Naive thymus-derived CD4-positive, alpha-beta T cell (primary cell): ENCODE data around the gene REC8. TPM values are rescaled to one million over a fixed set of nuclear protein-coding genes. Genes with fewer than 3 reads are reported as not detected.

Experiments
- ATAC-seq: fragments of 150-1000 bp; cut with Tn5 transposase; 2 replicates; pipeline ENCODE4 v1.10.0; 2021; ENCODE audit warnings: mild to moderate bottlenecking, moderate library complexity
- CTCF ChIA-PET: fragments of 350-600 bp; sonication (Branson Sonifier 250); formaldehyde crosslinking; loops from one replicate; lab custom pipeline; 2021; ENCODE audit warnings: antibody characterized with exemption; lab: Charles Lee
- POLR2A ChIA-PET: fragments of 350-600 bp; sonication (Branson Sonifier 250); formaldehyde crosslinking; loops from one replicate; lab custom pipeline; 2021; ENCODE audit warnings: antibody characterized with exemption, inconsistent platforms; lab: Charles Lee
- DNase-seq, 9 donors: peaks; one replicate each; pipeline versions ENCODE4 v3.0.0 to v3.0.0-alpha.2; 2020 to 2022; ENCODE audit warnings: mixed read lengths in 1 of 9
- H3K27ac ChIP-seq: one replicate; pipeline ENCODE4 v1.7.0; 2013; ENCODE audit warnings: mild to moderate bottlenecking, low read depth, low read length, moderate library complexity
- H3K27me3 ChIP-seq, 2 donors: one replicate each; pipeline ENCODE4 v1.7.0; 2013; ENCODE audit warnings: low read length in 2 of 2, mild to moderate bottlenecking in 2 of 2, moderate library complexity in 2 of 2; ENCODE audit not compliant: control insufficient read depth in 2 of 2, insufficient read depth in 2 of 2
- H3K36me3 ChIP-seq, 3 experiments: 1 replicate in 2 of 3; 2 replicates in 1 of 3; pipeline ENCODE4 v1.7.0; 2013; ENCODE audit warnings: low read length in 3 of 3, mild to moderate bottlenecking in 3 of 3, moderate library complexity in 1 of 3; ENCODE audit not compliant: insufficient read depth in 3 of 3, control insufficient read depth in 2 of 3
- H3K4me1 ChIP-seq, 2 donors: one replicate each; pipeline ENCODE4 v1.7.0; 2013; ENCODE audit warnings: low read length in 2 of 2, mild to moderate bottlenecking in 2 of 2, moderate library complexity in 1 of 2; ENCODE audit not compliant: control insufficient read depth in 2 of 2, insufficient read depth in 2 of 2
- H3K4me3 ChIP-seq: 2 replicates; pipeline ENCODE4 v1.7.0; 2013; ENCODE audit warnings: mild to moderate bottlenecking, low read length
- H3K9me3 ChIP-seq, 3 experiments: 1 replicate in 2 of 3; 2 replicates in 1 of 3; pipeline ENCODE4 v1.7.0; 2013; ENCODE audit warnings: low read length in 3 of 3; ENCODE audit not compliant: control insufficient read depth in 2 of 3
- H3K27ac Mint-ChIP-seq, 9 donors: one replicate each; pipeline ENCODE4 v1.8.0; 2020 to 2022; ENCODE audit warnings: mixed read lengths in 9 of 9, mild to moderate bottlenecking in 8 of 9, moderate library complexity in 5 of 9, inconsistent platforms in 2 of 9
- H3K27me3 Mint-ChIP-seq, 5 donors: one replicate each; pipeline ENCODE4 v1.8.0; 2021 to 2022; ENCODE audit warnings: mixed read lengths in 5 of 5, mild to moderate bottlenecking in 1 of 5
- H3K36me3 Mint-ChIP-seq, 5 donors: one replicate each; pipeline ENCODE4 v1.8.0; 2020 to 2022; ENCODE audit warnings: mixed read lengths in 5 of 5, mild to moderate bottlenecking in 3 of 5, inconsistent platforms in 1 of 5
- H3K4me1 Mint-ChIP-seq, 7 donors: one replicate each; pipeline ENCODE4 v1.8.0; 2020 to 2022; ENCODE audit warnings: mixed read lengths in 7 of 7, mild to moderate bottlenecking in 3 of 7, inconsistent platforms in 1 of 7
- H3K4me3 Mint-ChIP-seq, 10 donors: one replicate each; pipeline ENCODE4 v1.8.0; 2020 to 2022; ENCODE audit warnings: mild to moderate bottlenecking in 10 of 10, mixed read lengths in 10 of 10, moderate library complexity in 6 of 10, inconsistent platforms in 2 of 10
- H3K9me3 Mint-ChIP-seq, 11 donors: one replicate each; pipeline ENCODE4 v1.8.0; 2020 to 2022; ENCODE audit warnings: mixed read lengths in 11 of 11, mild to moderate bottlenecking in 4 of 11, inconsistent platforms in 1 of 11, moderate library complexity in 1 of 11
- intact Hi-C, 2 donors: fragments of 100-400 bp; cut with micrococcal nuclease; formaldehyde crosslinking; loops; one replicate each; pipeline ENCODE4 v1.15.1; 2023
- polyA plus RNA-seq, 2 donors: library from polyadenylated mRNA; unstranded; fragments of 300-500 nt; fragmentation: Illumina TruSeq; gene quantifications; one replicate each; pipeline ENCODE4 v1.2.3, GENCODE V29; 2021
- total RNA-seq, 6 experiments: library from RNA in 5 of 6; stranded (reverse) in 5 of 6; gene quantifications; 1 replicate in 5 of 6; 2 replicates in 1 of 6; pipeline ENCODE4 v1.2.3 and lab custom pipeline; 2021 to 2026

Gene REC8
- total and polyA plus RNA-seq, 7 experiments from 2014 or later = 4.4 to 80.5 (median 23.3) TPM

GRCh38 chr14:24165785-24166184 lies 6.1 kb upstream of the REC8 start:
- peaks cover 41 to 75% (median 68%) of the 10 kb centered on the region in 7 donors for H3K4me1 Mint-ChIP-seq

GRCh38 chr14:24167469-24168114 lies 4.3 kb upstream of the REC8 start:
- H3K27ac Mint-ChIP-seq = peak overlapping the region in 6 of 9 donors; percentile 3 to 62 (median 50)
- no peak for ATAC-seq
- no peaks in the 10 kb centered on the region for H3K9me3 Mint-ChIP-seq
- CTCF ChIA-PET = no interaction called here
- peak overlapping the region in 1 of 10 donors; percentile 23 for H3K4me3 Mint-ChIP-seq
- Histone ChIP-seq H3K4me3 (no peak overlapping the region), H3K27ac (no peak overlapping the region), H3K9me3 (no peaks in the 10 kb centered on the region), H3K4me1 (peaks cover 24 to 42% of the 10 kb centered on the region in 2 donors), H3K36me3 (peaks cover 40 to 64% (median 40%) of the 10 kb centered on the region in 3 experiments), H3K27me3 (no peaks in the 10 kb centered on the region)
- peaks cover 40 to 70% (median 68%) of the 10 kb centered on the region in 7 donors for H3K4me1 Mint-ChIP-seq
- intact Hi-C loops = no loop called here
- DNase-seq = no peak
- H3K27me3 Mint-ChIP-seq = no peaks in the 10 kb centered on the region
- H3K36me3 Mint-ChIP-seq = peaks cover 5 to 55% (median 34%) of the 10 kb centered on the region in 5 donors
- POLR2A ChIA-PET = interaction anchor here (1.2 kb wide), 1 partner anchor 28 kb away, joined by 3 read pairs; no protein-coding TSS in a partner anchor

More at GRCh38 chr14:24165785-24166184, 6.1 kb upstream of the REC8 start:
- Histone ChIP-seq H3K4me3 (no peak overlapping the region), H3K9me3 (no peaks in the 10 kb centered on the region), H3K27ac (no peak overlapping the region), H3K27me3 (no peaks in the 10 kb centered on the region), H3K4me1 (peaks cover 26 to 38% of the 10 kb centered on the region in 2 donors), H3K36me3 (peaks cover 40 to 69% (median 40%) of the 10 kb centered on the region in 3 experiments)
- ChIA-PET POLR2A (interaction anchor here (1.1 kb wide), 1 partner anchor 14 kb away, joined by 3 read pairs; no protein-coding TSS in a partner anchor), CTCF (interaction anchor here (0.6 to 0.9 kb wide), 2 partner anchors 20 to 45 kb away, joined by 3 to 4 read pairs; no protein-coding TSS in a partner anchor)
- peaks cover 5 to 64% (median 46%) of the 10 kb centered on the region in 5 donors for H3K36me3 Mint-ChIP-seq
- ATAC-seq (no peak), DNase-seq (no peak)
- peak overlapping the region in 7 of 9 donors; percentile 20 to 100 (median 62) for H3K27ac Mint-ChIP-seq
- intact Hi-C loops = no loop called here
- H3K4me3 Mint-ChIP-seq = peak overlapping the region in 2 of 10 donors; percentile 18 to 52
- H3K9me3 Mint-ChIP-seq = peaks cover 0 to 4% (median 0%) of the 10 kb centered on the region in 11 donors
- H3K27me3 Mint-ChIP-seq = peaks cover 0 to 4% (median 0%) of the 10 kb centered on the region in 5 donors

- DNase-seq = no peak
- ChIA-PET CTCF (interaction anchor here (0.6 kb wide), 1 partner anchor 10 kb away, joined by 3 read pairs; no protein-coding TSS in a partner anchor), POLR2A (interaction anchor here (0.7 to 2.4 kb wide), 7 partner anchors 11 to 63 kb away, joined by 3 to 11 read pairs (median 3); partner anchors contain the start of genes DCAF11, IRF9 and NRL)
- intact Hi-C loops = no loop called here
- Mint-ChIP-seq H3K27me3 (no peaks in the 10 kb centered on the region), H3K4me3 (peak overlapping the region; percentile 39 to 94 (median 88)), H3K9me3 (no peaks in the 10 kb centered on the region), H3K27ac (peak overlapping the region; percentile 28 to 93 (median 79)), H3K4me1 (peaks cover 11 to 52% (median 41%) of the 10 kb centered on the region in 7 donors), H3K36me3 (peaks cover 0 to 38% (median 15%) of the 10 kb centered on the region in 5 donors)
- Histone ChIP-seq H3K27ac (peak overlapping the region; percentile 40), H3K4me3 (peak overlapping the region; percentile 58), H3K9me3 (no peaks in the 10 kb centered on the region), H3K4me1 (peaks cover 0 to 13% of the 10 kb centered on the region in 2 donors), H3K27me3 (no peaks in the 10 kb centered on the region), H3K36me3 (peaks cover 6 to 32% (median 10%) of the 10 kb centered on the region in 3 experiments)
- no peak for ATAC-seq
Measured at GRCh38 chr14:24172261-24172860, 481 bp downstream of the REC8 start.

- no peak for DNase-seq
- Mint-ChIP-seq H3K9me3 (no peaks in the 10 kb centered on the region), H3K36me3 (peaks cover 0 to 39% (median 12%) of the 10 kb centered on the region in 5 donors)
Measured at GRCh38 chr14:24172871-24173281, 996 bp downstream of the REC8 start.

GRCh38 chr14:24176599-24176998 lies 4.7 kb downstream of the REC8 start:
- Mint-ChIP-seq H3K36me3 (peaks cover 0 to 39% (median 4%) of the 10 kb centered on the region in 5 donors), H3K27ac (peak overlapping the region in 1 of 9 donors; percentile 81), H3K4me1 (peaks cover under 1 to 26% (median 18%) of the 10 kb centered on the region in 7 donors), H3K27me3 (no peaks in the 10 kb centered on the region), H3K9me3 (no peaks in the 10 kb centered on the region), H3K4me3 (no peak overlapping the region)
- ChIA-PET POLR2A (interaction anchor here (0.6 to 1.1 kb wide), 3 partner anchors 12 to 87 kb away, joined by 3 read pairs; partner anchors contain the start of gene IPO4), CTCF (interaction anchor here (0.5 to 0.7 kb wide), 2 partner anchors 62 to 146 kb away, joined by 4 to 8 read pairs; partner anchors contain the start of gene DCAF11)
- H3K27me3 ChIP-seq = no peaks in the 10 kb centered on the region
- no peak overlapping the region for H3K27ac ChIP-seq
- intact Hi-C loops = no loop called here
- H3K36me3 ChIP-seq = peaks cover 0 to 57% (median 13%) of the 10 kb centered on the region in 3 experiments
- H3K9me3 ChIP-seq = no peaks in the 10 kb centered on the region
- DNase-seq (no peak), ATAC-seq (no peak)
- H3K4me3 ChIP-seq = no peak overlapping the region
- H3K4me1 ChIP-seq = peaks cover 0 to 7% of the 10 kb centered on the region in 2 donors

More at GRCh38 chr14:24172871-24173281, 996 bp downstream of the REC8 start:
- H3K4me3 ChIP-seq = no peak overlapping the region
- peak overlapping the region; percentile 19 to 88 (median 75) for H3K27ac Mint-ChIP-seq
- peaks cover 0 to 13% of the 10 kb centered on the region in 2 donors for H3K4me1 ChIP-seq
- POLR2A ChIA-PET = interaction anchor here (0.7 to 2.4 kb wide), 6 partner anchors 10 to 64 kb away, joined by 3 to 11 read pairs (median 4); partner anchors contain the start of genes DCAF11, IRF9 and NRL
- H3K4me3 Mint-ChIP-seq = peak overlapping the region in 9 of 10 donors; percentile 33 to 94 (median 66)
- no peaks in the 10 kb centered on the region for H3K27me3 ChIP-seq
- no peaks in the 10 kb centered on the region for H3K9me3 ChIP-seq
- H3K27me3 Mint-ChIP-seq = no peaks in the 10 kb centered on the region
- peaks cover 9 to 47% (median 37%) of the 10 kb centered on the region in 7 donors for H3K4me1 Mint-ChIP-seq
- intact Hi-C loops = no loop called here
- H3K36me3 ChIP-seq = peaks cover 6 to 32% (median 6%) of the 10 kb centered on the region in 3 experiments
- H3K27ac ChIP-seq = peak overlapping the region; percentile 1
- CTCF ChIA-PET = no interaction called here
- ATAC-seq = no peak
